ENCODE data around the gene PHF20.
"Not testable (repeated sequence)": the region's sequence is repeated elsewhere in the genome, so short reads cannot be mapped to it uniquely, and the experiment has no call there.

Gene PHF20

GRCh38 chr20:35771689-35772562 is at the start of gene PHF20:
PHF20 (plus strand) TSS chr20:35772015; CDS start chr20:35801523, 29,508 bp downstream.
- DNase-seq (ENCODE audit: low read depth): peak; percentile 99

GRCh38 chr20:35723275-35723639 is 48.6 kb upstream of the PHF20 start:
- DNase-seq (ENCODE audit: low read depth): not testable (repeated sequence)

GRCh38 chr20:35723652-35724320 is 48.0 kb upstream of the PHF20 start:
- not testable (repeated sequence) for DNase-seq (ENCODE audit: low read depth)

- DNase-seq (ENCODE audit: low read depth): no peak
Observed at GRCh38 chr20:35724321-35725230, 47.2 kb upstream of the PHF20 start.

- DNase-seq (ENCODE audit: low read depth): no peak
Observed at GRCh38 chr20:35726842-35727711, 44.7 kb upstream of the PHF20 start.

GRCh38 chr20:35729283-35729807 is 42.5 kb upstream of the PHF20 start:
- no peak for DNase-seq (ENCODE audit: low read depth)

- DNase-seq (ENCODE audit: low read depth): no peak
Observed at GRCh38 chr20:35729836-35730582, 41.8 kb upstream of the PHF20 start.

GRCh38 chr20:35730583-35731468 is 41.0 kb upstream of the PHF20 start:
- DNase-seq (ENCODE audit: low read depth): no peak

- DNase-seq (ENCODE audit: low read depth): no peak
Observed at GRCh38 chr20:35731469-35731788, 40.4 kb upstream of the PHF20 start.

- no peak for DNase-seq (ENCODE audit: low read depth)
Observed at GRCh38 chr20:35731862-35732643, 39.8 kb upstream of the PHF20 start.

GRCh38 chr20:35732644-35732982 is 39.2 kb upstream of the PHF20 start:
- no peak for DNase-seq (ENCODE audit: low read depth)

- no peak for DNase-seq (ENCODE audit: low read depth)
Observed at GRCh38 chr20:35734374-35734773, 37.4 kb upstream of the PHF20 start.

GRCh38 chr20:35734777-35735649 is 36.8 kb upstream of the PHF20 start:
- peak; percentile 3 for DNase-seq (ENCODE audit: low read depth)

GRCh38 chr20:35735826-35736470 is 35.9 kb upstream of the PHF20 start:
- no peak for DNase-seq (ENCODE audit: low read depth)

- no peak for DNase-seq (ENCODE audit: low read depth)
Observed at GRCh38 chr20:35737865-35738333, 33.9 kb upstream of the PHF20 start.

GRCh38 chr20:35738410-35739179 is 33.2 kb upstream of the PHF20 start:
- DNase-seq (ENCODE audit: low read depth): no peak
